H1 (cell line): ENCODE data around the gene SUZ12. TPM values are rescaled to one million over a fixed set of nuclear protein-coding genes. Genes with fewer than 3 reads are reported as not detected.

ENCODE experiments used
- CTCF ChIA-PET: fragments of 300-600 bp; sonication (Branson Sonifier 250); formaldehyde crosslinking; loops from one replicate; lab custom pipeline; 2021; ENCODE audit not compliant: partially characterized antibody; lab: Charles Lee
- POLR2A ChIA-PET: fragments of 300-600 bp; sonication (Branson Sonifier 250); formaldehyde crosslinking; loops from one replicate; lab custom pipeline; 2021; ENCODE audit warnings: inconsistent platforms; ENCODE audit not compliant: partially characterized antibody; lab: Charles Lee
- DNase-seq, 2 experiments: peaks; one replicate each; pipeline versions ENCODE4 v3.0.0 to v3.0.0-alpha.2; 2010 to 2022; ENCODE audit warnings: low spot score in 2 of 2, low read depth in 1 of 2, mixed read lengths in 1 of 2
- FAIRE-seq: peaks from 2 replicates; lab custom pipeline; 2011; peaks lifted over from hg19 to GRCh38; lab: Jason Lieb, UNC
- H2AFZ ChIP-seq: 2 replicates; pipeline ENCODE4 v1.8.1; 2012; ENCODE audit warnings: low read length, inconsistent platforms
- H2AK5ac ChIP-seq: 2 replicates; pipeline ENCODE4 v1.6.1; 2013; ENCODE audit warnings: low read depth, low read length
- H2BK120ac ChIP-seq: replicated peaks from 2 replicates; pipeline ENCODE3; 2013; ENCODE audit warnings: low read depth, low read length, inconsistent platforms
- H2BK12ac ChIP-seq: 2 replicates; pipeline ENCODE4 v1.6.1; 2013; ENCODE audit warnings: low read depth, low read length
- H2BK15ac ChIP-seq: 2 replicates; pipeline ENCODE4 v1.6.1; 2013; ENCODE audit warnings: low read length
- H2BK20ac ChIP-seq: 2 replicates; pipeline ENCODE4 v1.6.1; 2013; ENCODE audit warnings: low read length
- H2BK5ac ChIP-seq: 2 replicates; pipeline ENCODE4 v1.6.1; 2013; ENCODE audit warnings: low read depth, low read length
- H3K14ac ChIP-seq: 2 replicates; pipeline ENCODE4 v1.6.1; 2013; ENCODE audit warnings: inconsistent platforms; ENCODE audit not compliant: insufficient read length
- H3K18ac ChIP-seq: 2 replicates; pipeline ENCODE4 v1.6.1; 2013; ENCODE audit warnings: low read length; ENCODE audit errors: extremely low read depth
- H3K23ac ChIP-seq: 2 replicates; pipeline ENCODE4 v1.6.1; 2013; ENCODE audit warnings: inconsistent platforms; ENCODE audit not compliant: insufficient read length
- H3K23me2 ChIP-seq: 2 replicates; pipeline ENCODE4 v1.6.1; 2013; ENCODE audit warnings: low read depth, low read length
- H3K27ac ChIP-seq: 2 replicates; pipeline ENCODE4 v1.6.1; 2011; ENCODE audit warnings: low read depth, low read length, inconsistent platforms
- H3K27me3 ChIP-seq, 4 experiments: replicated peaks in 1 of 4; 1 replicate in 1 of 4; 2 replicates in 3 of 4; pipeline versions ENCODE4 v1.6.1 to v1.8.1; 2011 to 2013; ENCODE audit warnings: low read length in 3 of 4, mild to moderate bottlenecking in 3 of 4, inconsistent platforms in 2 of 4, mixed read lengths in 2 of 4, moderate library complexity in 1 of 4; ENCODE audit not compliant: control insufficient read depth in 3 of 4, insufficient read depth in 3 of 4; ENCODE audit errors: extremely low read depth in 1 of 4
- H3K36me3 ChIP-seq, 4 experiments: 2 replicates each; pipeline versions ENCODE4 v1.6.1 to v1.8.1; 2011 to 2013; ENCODE audit warnings: mild to moderate bottlenecking in 4 of 4, low read length in 3 of 4, moderate library complexity in 2 of 4, control low read depth in 1 of 4, inconsistent platforms in 1 of 4; ENCODE audit not compliant: insufficient read depth in 4 of 4, control insufficient read depth in 2 of 4
- H3K4ac ChIP-seq: replicated peaks from 2 replicates; pipeline ENCODE3; 2013; ENCODE audit warnings: low read length, low read depth, mixed read lengths, inconsistent platforms; ENCODE audit not compliant: insufficient read length
- H3K4me1 ChIP-seq, 4 experiments: replicated peaks in 1 of 4; 1 replicate in 1 of 4; 2 replicates in 3 of 4; pipeline versions ENCODE4 v1.6.1 to v1.8.1; 2011 to 2013; ENCODE audit warnings: low read length in 3 of 4, inconsistent platforms in 2 of 4, mixed read lengths in 1 of 4; ENCODE audit not compliant: insufficient read depth in 4 of 4, control insufficient read depth in 3 of 4
- H3K4me2 ChIP-seq, 2 experiments: 2 replicates each; pipeline versions ENCODE4 v1.6.1 to v1.8.1; 2011 to 2013; ENCODE audit warnings: low read depth in 2 of 2, low read length in 2 of 2, control low read depth in 1 of 2, inconsistent platforms in 1 of 2, mild to moderate bottlenecking in 1 of 2; ENCODE audit not compliant: insufficient read depth in 1 of 2
- H3K4me3 ChIP-seq, 4 experiments: fragments of 200-600, 300-600 bp in 1 of 4; sonication (generic), shearing (Covaris generic), sonication (Bioruptor Twin) in 1 of 4; 2 replicates each; pipeline versions ENCODE4 v1.5.1 to v1.8.1; 2011 to 2016; ENCODE audit warnings: low read length in 4 of 4, low read depth in 3 of 4, control low read depth in 2 of 4, inconsistent platforms in 2 of 4, mild to moderate bottlenecking in 2 of 4, mixed read lengths in 1 of 4, moderate library complexity in 1 of 4; ENCODE audit not compliant: insufficient read depth in 2 of 4; ENCODE audit errors: extremely low read depth in 1 of 4
- H3K56ac ChIP-seq: replicated peaks from 2 replicates; pipeline ENCODE3; 2013; ENCODE audit warnings: low read depth, mild to moderate bottlenecking, mixed read lengths, low read length, inconsistent platforms; ENCODE audit not compliant: insufficient read length
- H3K79me1 ChIP-seq: 2 replicates; pipeline ENCODE4 v1.6.1; 2013; ENCODE audit warnings: low read depth, low read length, control low read depth
- H3K79me2 ChIP-seq, 2 experiments: 2 replicates each; pipeline versions ENCODE4 v1.6.1 to v1.8.1; 2012 to 2013; ENCODE audit warnings: low read length in 2 of 2, mild to moderate bottlenecking in 2 of 2, inconsistent platforms in 1 of 2; ENCODE audit not compliant: insufficient read depth in 2 of 2, control insufficient read depth in 1 of 2
- H3K9ac ChIP-seq, 4 experiments: replicated peaks in 1 of 4; 1 replicate in 1 of 4; 2 replicates in 3 of 4; pipeline versions ENCODE4 v1.6.1 to v1.8.1; 2011 to 2013; ENCODE audit warnings: low read depth in 3 of 4, low read length in 3 of 4, control low read depth in 2 of 4, mild to moderate bottlenecking in 2 of 4, moderate library complexity in 2 of 4, inconsistent platforms in 1 of 4; ENCODE audit errors: extremely low read depth in 1 of 4
- H3K9me3 ChIP-seq, 2 experiments: 2 replicates each; pipeline versions ENCODE4 v1.6.1 to v1.8.1; 2012 to 2013; ENCODE audit warnings: mild to moderate bottlenecking in 2 of 2, moderate library complexity in 2 of 2, control low read depth in 1 of 2, inconsistent platforms in 1 of 2, low read depth in 1 of 2, low read length in 1 of 2, mixed read lengths in 1 of 2; ENCODE audit not compliant: insufficient read depth in 2 of 2
- H4K20me1 ChIP-seq, 2 experiments: replicated peaks in 1 of 2; 2 replicates each; pipeline versions ENCODE3 to v1.8.1; 2011 to 2013; ENCODE audit warnings: inconsistent platforms in 2 of 2, low read length in 2 of 2, mild to moderate bottlenecking in 1 of 2; ENCODE audit not compliant: insufficient read depth in 2 of 2, control insufficient read depth in 1 of 2
- H4K5ac ChIP-seq: 2 replicates; pipeline ENCODE4 v1.6.1; 2013; ENCODE audit warnings: low read length, low read depth, mixed read lengths, inconsistent platforms; ENCODE audit not compliant: insufficient read length
- H4K8ac ChIP-seq: 2 replicates; pipeline ENCODE4 v1.8.0; 2013; ENCODE audit warnings: mild to moderate bottlenecking, moderate library complexity, low read length, inconsistent platforms; ENCODE audit not compliant: insufficient read depth; ENCODE audit errors: extremely low read depth
- H4K91ac ChIP-seq: replicated peaks from 2 replicates; pipeline ENCODE3; 2013; ENCODE audit warnings: low read length, mixed read lengths, inconsistent platforms; ENCODE audit not compliant: insufficient read length
- EGR1 ChIP-seq: IDR thresholded peaks from 2 replicates; pipeline ENCODE4 v1.6.1; 2011; ENCODE audit warnings: low read depth, low read length, borderline replicate concordance
- EZH2 ChIP-seq: fragments of 200-600 bp; sonication (generic); IDR thresholded peaks from 2 replicates; pipeline ENCODE4 v1.7.1; 2012; ENCODE audit warnings: low read depth, mild to moderate bottlenecking, moderate library complexity, low read length, inconsistent platforms; ENCODE audit not compliant: severe bottlenecking
- KDM4A ChIP-seq: IDR thresholded peaks from one replicate; pipeline ENCODE4 v1.7.1; 2012; ENCODE audit warnings: low read depth, mild to moderate bottlenecking, moderate library complexity, low read length, inconsistent platforms; ENCODE audit not compliant: severe bottlenecking
- MAFK ChIP-seq: IDR thresholded peaks from 2 replicates; pipeline ENCODE4 v1.6.1; 2012; ENCODE audit warnings: low read depth, mild to moderate bottlenecking, improper control_type of control experiment, low read length
- NRF1 ChIP-seq: IDR thresholded peaks from 2 replicates; pipeline ENCODE4 v1.6.1; 2011; ENCODE audit warnings: mild to moderate bottlenecking, low read depth, low read length, improper control_type of control experiment
- PHF8 ChIP-seq: fragments of 200-600 bp; sonication (generic); conservative IDR thresholded peaks from 2 replicates; pipeline ENCODE4 v1.7.1; 2012; ENCODE audit warnings: low read depth, mild to moderate bottlenecking, inconsistent platforms, low read length, moderate library complexity
- SRF ChIP-seq: IDR thresholded peaks from 2 replicates; pipeline ENCODE4 v1.6.1; 2011; ENCODE audit warnings: mild to moderate bottlenecking, low read depth, low read length, moderate library complexity
- TBP ChIP-seq: IDR thresholded peaks from 2 replicates; pipeline ENCODE4 v1.6.1; 2011; ENCODE audit warnings: low read depth, low read length, improper control_type of control experiment
- TCF12 ChIP-seq: IDR thresholded peaks from 2 replicates; pipeline ENCODE4 v1.6.1; 2011; ENCODE audit warnings: low read depth, mild to moderate bottlenecking, low read length
- YY1 ChIP-seq: IDR thresholded peaks from 2 replicates; pipeline ENCODE4 v1.6.1; 2011; ENCODE audit warnings: low read depth, mild to moderate bottlenecking, low read length
- ZNF274 ChIP-seq: IDR thresholded peaks from 2 replicates; pipeline ENCODE4 v1.7.0; 2012; ENCODE audit warnings: low read length, borderline replicate concordance; ENCODE audit errors: extremely low read depth
- WGBS, 2 experiments: shearing (Covaris generic) in 1 of 2; methylation state at CpG; one replicate each; pipeline versions ENCODE4 v1.1.6 to v1.1.7; 2013 to 2015; ENCODE audit warnings: low lambda C conversion rate in 2 of 2, mixed read lengths in 2 of 2, inconsistent platforms in 1 of 2, low coverage in 1 of 2, missing lambda C conversion rate in 1 of 2; ENCODE audit not compliant: insufficient replicate concordance in 2 of 2, insufficient coverage in 1 of 2, insufficient read length in 1 of 2; ENCODE audit errors: extremely low coverage in 1 of 2, missing lambda C conversion rate in 1 of 2; 5-methylcytosine and 5-hydroxymethylcytosine counted together
- polyA plus RNA-seq, 7 experiments: library from polyadenylated mRNA; depleted of rRNA in 3 of 7; stranded (reverse) in 5 of 7; unstranded in 2 of 7; fragments of >200 nt in 5 of 7; fragments of 200-250 nt in 2 of 7; gene quantifications; 1 replicate in 5 of 7; 2 replicates in 1 of 7; 4 replicates in 1 of 7; pipeline versions ENCODE4 v1.2.1 to v1.2.3, GENCODE V29; 2011 to 2013; ENCODE audit warnings: missing spikeins in 2 of 7, mixed read lengths in 2 of 7
- total RNA-seq: library from RNA; stranded (reverse); fragmentation: NEBNext Ultra II Directional; extraction: Animal tissue kit (Norgen Biotek cat#: 25700); gene quantifications from 2 replicates; pipeline ENCODE4 v1.2.1, GENCODE V29; 2021

Gene SUZ12
- total and polyA plus RNA-seq, 2 of the 8 experiments (the other 6 are each of a cell fraction or from before 2014, with no cell fraction given), result 9.1 to 34.6 TPM

DNA sequence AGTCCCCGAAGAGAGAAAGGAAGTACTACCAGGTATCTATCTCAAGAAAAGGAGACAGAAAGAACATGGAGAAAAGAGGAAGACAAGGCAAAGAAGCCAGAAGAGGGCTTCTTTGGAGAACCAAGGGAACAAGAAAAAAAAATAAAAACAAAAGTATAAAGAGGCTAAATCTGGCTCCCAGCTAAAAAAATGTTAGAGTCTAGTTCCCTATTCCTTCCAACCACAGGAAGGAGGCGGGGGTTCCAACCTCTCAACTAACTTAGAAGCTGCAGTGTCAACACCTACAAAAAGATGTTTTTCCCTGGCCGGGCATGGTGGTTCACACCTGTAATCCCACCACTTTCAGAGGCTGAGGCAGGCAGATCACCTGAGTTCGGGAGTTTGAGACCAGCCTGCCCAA, 48.7 kb upstream of the SUZ12 start:
- Histone ChIP-seq H2AFZ (no peak overlapping the region), H2BK12ac (no peak overlapping the region), H4K8ac (no peak overlapping the region), H2BK15ac (no peak overlapping the region), H3K23me2 (no peaks in the 10 kb centered on the region), H3K18ac (no peak overlapping the region), H2BK120ac (no peak overlapping the region), H4K5ac (no peak overlapping the region), H3K27ac (no peak overlapping the region), H2BK20ac (no peak overlapping the region), H3K79me1 (no peaks in the 10 kb centered on the region), H3K9ac (no peak overlapping the region), H3K4me1 (no peaks in the 10 kb centered on the region), H4K20me1 (no peaks in the 10 kb centered on the region), H3K4ac (no peak overlapping the region), H2AK5ac (no peak overlapping the region), H2BK5ac (no peak overlapping the region), H3K23ac (no peak overlapping the region), H3K36me3 (peaks cover 15 to 82% (median 56%) of the 10 kb centered on the region in 4 experiments), H3K4me2 (no peak overlapping the region), H3K27me3 (no peaks in the 10 kb centered on the region), H4K91ac (no peak overlapping the region), H3K79me2 (no peaks in the 10 kb centered on the region), H3K9me3 (no peaks in the 10 kb centered on the region), H3K56ac (no peak overlapping the region), H3K4me3 (no peak overlapping the region), H3K14ac (no peak overlapping the region)
- TF ChIP-seq MAFK (no peak), TCF12 (no peak), ZNF274 (no peak), YY1 (no peak), EZH2 (no peak), EGR1 (no peak), TBP (no peak), PHF8 (no peak), SRF (no peak), NRF1 (no peak), KDM4A (no peak)
- 88% methylated on average over 4 of the region's 4 CpGs; no CpG with 5 or more reads in 1 of the 2 experiments for WGBS, 2 experiments
- ChIA-PET CTCF (interaction anchor here (0.6 kb wide), 1 partner anchor 247 kb away, joined by 4 read pairs; no protein-coding TSS in a partner anchor), POLR2A (interaction anchor here (1.8 kb wide), 1 partner anchor 13 kb away, joined by 4 read pairs; no protein-coding TSS in a partner anchor)
- FAIRE-seq, result no peak
- DNase-seq, result no peak
